HG03378 (cell line): ENCODE data around the gene SDK1.

Experiments used
- ATAC-seq: cut with Tn5 transposase; IDR thresholded peaks from one replicate; pipeline ENCODE4 v1.9.1; 2021; ENCODE audit warnings: mild to moderate bottlenecking, moderate library complexity; ENCODE audit not compliant: unreplicated experiment

Gene SDK1

DNA sequence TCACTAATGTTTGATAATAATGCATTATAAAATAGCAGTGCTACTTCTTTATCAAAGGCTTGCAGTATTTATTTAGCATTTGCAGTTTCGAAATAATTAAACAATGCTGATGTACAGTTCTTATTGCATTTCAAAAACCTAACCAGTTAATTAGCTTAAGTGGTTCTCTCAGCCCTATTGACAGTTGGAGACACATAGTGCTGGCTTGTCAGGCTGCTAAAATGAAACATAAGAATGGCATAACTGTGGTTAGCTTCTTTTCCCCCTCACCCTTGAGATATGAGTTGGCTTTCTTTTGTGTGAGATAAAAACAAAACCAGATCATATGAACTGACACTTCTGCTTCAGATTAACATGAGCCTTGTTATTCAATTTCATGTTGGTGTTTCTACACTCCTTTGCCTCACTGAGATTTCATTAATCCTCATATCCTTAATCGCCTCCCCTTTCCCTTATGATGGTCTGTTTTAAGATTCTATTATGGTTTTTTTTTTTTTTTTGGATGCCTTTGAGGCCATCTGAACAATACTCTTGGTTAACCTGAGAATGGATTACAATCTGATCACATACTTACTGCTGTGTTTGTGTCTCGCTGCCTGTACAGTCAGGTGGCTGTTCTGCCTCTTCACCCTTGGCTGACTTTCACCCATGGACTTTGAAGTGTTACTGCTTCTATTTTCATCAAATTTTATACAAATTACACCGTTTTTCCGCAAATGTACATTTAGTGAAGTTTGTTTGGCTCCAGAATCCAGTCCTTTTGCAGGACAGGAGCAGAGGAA is 108.0 kb downstream of the SDK1 start:
- no peak for ATAC-seq

DNA sequence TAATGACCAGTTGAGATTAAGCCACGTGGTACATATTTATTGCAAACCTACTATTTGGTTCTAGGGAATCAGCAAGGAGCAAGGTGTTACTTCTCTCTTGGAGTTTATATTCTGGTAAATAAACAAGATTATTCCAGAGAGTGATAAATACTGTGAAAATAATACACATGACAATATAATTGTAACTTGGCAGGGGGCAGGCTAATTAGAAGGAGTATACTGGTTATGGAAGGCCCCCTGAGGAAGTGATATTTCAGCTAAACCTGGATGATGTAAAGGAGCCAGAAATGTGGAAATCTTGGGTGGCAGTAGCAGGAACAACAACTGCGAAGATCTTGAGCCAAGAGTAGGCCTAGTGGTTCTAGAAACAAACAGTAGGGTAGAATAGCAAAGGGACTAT is 111.8 kb downstream of the SDK1 start:
- ATAC-seq: no peak

DNA sequence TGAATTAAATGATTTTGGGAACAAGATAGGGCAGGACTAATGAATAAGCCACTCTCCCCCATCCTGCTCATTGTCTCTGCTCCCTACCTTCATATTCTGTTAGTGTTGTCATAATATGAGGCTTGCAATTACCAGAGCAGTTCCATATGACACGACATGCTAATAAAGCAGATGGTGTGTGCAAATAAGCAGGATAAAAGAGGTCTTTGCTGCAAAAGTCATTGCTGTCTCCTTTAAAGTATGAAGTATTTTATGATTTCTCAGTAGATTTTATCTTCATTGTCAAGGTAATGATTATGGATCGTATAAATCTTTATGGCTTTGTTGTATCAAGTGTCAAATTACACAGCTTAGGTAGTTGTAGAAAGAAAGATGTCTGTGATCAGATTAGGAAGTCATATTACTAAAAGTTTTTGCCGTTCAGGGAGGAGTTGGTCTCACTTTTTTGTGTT is 114.8 kb downstream of the SDK1 start:
- ATAC-seq: no peak

DNA sequence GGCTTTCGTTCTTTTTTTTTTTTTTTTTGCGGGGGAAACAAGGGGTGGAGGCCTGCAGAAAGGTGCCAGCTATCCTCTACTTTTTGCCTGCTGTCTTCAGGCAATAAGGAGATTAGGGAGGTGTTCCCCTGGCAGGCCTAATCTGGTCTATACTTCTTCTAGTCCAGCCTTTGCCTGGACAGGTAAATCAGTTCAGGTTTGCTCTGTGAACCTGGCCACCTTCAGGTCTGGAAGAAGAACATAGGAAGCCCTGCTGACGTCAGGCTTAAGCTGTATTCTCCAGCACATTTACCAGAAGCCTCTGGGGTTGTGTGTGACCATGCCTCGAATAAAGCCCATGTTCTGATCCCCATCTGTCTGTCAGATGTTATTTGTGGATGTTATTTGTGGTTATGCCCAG is 115.4 kb downstream of the SDK1 start:
- ATAC-seq: no peak

DNA sequence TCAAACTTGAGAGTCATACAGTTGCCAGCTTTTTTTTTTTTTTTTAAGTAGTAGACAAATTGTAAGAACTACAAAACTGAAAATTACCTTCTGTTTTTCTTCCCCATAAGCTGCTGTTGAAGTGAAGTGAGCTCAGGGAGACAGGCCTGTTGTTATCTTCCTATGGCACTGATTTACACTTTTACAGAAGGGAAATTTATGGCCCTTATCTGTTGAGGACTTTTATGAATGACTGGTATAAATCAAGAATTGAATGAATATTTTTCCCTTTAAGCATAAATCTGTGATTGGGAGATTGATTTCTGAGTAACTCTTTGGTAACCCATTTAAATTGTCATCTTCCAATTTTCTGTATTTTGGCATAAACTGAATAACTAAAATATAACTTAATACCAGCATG is 124.0 kb downstream of the SDK1 start:
- no peak for ATAC-seq

DNA sequence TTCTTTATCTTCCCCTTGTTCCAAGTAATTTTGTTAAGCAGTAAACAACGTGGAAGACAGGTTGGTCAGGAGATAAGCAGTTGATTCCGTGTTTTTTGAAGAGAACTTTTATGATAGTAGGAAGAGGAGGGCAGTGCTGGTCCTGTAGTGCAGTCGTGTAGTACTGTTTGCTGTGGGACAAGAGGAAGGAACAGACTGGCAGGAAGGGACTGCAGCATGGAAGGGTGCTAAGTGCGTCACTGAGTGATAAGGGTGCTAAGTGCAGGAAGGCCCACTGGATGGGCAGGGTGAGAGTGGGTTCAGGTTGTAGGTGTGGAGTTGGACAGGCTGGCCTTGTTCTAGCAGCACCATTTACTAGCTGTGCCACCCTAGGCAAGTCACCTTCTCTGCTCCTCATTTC is 125.0 kb downstream of the SDK1 start:
- ATAC-seq: no peak

DNA sequence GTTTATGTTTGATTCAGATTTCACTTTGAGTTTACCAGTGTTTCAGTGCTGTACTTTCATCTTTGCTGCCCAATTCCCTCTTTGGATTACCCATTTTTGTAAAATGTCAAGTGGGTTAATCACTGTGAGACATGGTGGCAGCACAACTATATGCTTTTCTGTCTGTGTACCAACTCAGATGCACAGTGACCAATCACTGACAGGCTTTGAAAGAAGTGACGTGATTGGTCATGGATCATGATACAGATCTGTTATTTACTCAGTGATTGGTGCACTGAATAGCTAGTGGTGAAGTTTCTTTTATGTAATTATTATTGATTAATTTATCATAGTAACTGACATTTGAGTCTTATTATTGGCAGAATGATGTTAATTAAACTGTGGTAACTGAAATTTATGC is 126.9 kb downstream of the SDK1 start:
- ATAC-seq: no peak

DNA sequence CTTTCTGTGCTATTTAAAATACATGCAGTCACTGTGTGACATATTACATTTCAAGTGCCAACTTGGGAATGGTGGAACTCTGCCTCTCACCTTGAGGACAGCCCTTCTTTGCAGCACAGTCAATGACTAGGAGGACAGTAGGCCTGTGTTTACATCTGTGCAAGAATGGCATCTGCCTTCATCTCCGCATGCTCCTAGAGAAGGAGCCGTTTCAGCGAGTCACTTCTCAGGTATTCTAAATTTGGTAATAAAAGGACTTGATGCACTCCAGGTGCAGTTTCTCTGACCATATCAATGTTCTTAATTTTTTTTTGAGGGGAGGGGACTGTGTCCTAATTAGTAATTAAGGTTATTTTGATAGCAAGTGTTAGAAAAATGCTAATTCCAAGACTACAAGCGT is 128.9 kb downstream of the SDK1 start:
- no peak for ATAC-seq

DNA sequence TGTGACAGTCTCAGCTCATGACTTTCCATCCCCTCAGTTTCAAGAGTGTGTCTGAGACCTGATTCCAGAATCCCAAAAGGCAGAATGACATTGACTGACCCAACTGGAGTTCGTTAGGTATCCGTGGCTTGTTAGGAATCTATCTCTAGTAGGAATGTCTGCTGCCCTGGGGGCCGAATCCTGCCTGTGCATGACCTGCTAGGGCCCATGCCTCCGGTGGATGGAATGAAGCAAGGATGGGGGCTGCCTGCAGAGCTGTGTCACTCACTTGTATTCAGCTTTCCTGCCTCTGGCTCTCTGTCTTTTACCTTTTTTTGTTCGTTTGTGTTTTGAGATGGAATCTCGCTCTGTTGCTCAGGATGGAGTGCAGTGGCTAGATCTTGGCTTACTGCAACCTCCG is 129.5 kb downstream of the SDK1 start:
- ATAC-seq: no peak

DNA sequence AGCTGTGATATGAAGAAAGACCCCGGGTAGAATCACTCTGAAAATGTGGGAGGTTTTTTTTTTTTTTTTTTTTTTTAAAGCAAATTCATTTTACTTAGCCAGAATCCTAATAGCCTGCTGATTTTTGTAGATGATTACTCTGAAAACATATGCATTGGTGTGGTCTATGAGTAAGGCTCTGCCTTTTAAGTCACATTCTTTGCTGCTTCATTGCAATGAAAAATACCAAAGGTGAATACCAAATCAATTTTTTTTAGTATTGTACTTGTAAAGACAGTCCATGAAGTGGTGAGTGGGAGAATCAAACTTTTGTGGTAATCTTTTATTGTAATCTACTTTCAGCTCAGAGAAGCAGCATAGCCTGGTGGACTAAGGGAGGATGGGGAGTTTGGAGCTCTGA is 130.3 kb downstream of the SDK1 start:
- ATAC-seq: no peak

DNA sequence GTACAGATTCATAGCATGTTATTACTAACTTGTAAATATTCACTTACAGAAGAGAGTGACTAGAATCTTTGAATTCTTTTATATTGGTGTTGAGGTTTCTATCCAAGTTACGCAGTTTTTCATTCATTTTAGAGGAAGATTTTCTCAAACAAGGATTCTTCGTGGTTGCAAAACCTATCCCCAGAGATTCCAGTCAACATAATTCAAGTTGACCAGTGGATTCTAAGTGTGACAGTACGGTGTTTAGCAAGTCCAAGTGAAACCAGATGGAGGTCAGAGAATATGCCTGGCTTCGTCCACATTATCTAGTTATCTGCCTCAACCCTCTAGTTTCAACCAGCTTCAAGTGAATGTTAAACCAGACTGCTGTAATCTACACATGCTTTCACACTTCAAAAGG is 131.9 kb downstream of the SDK1 start:
- no peak for ATAC-seq

DNA sequence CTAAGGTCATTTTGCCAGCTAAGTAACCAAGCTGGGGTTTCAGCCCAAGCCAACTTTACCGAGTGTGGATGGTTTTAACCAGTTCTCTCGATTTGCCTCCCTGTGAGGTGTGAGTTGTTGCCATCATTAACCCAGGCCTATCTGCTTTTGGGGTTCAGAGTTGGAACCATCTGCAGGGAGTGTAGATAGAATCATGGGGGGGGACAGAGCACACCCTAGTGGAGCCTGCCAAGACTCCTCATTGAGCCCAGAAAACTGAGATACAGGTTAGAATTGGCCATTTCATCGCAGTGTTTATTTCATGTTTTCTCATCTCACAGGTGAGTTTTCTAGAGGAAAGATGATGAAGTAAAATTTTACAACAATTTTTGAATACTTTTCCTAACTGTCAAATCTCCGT is 133.6 kb downstream of the SDK1 start:
- ATAC-seq: no peak

DNA sequence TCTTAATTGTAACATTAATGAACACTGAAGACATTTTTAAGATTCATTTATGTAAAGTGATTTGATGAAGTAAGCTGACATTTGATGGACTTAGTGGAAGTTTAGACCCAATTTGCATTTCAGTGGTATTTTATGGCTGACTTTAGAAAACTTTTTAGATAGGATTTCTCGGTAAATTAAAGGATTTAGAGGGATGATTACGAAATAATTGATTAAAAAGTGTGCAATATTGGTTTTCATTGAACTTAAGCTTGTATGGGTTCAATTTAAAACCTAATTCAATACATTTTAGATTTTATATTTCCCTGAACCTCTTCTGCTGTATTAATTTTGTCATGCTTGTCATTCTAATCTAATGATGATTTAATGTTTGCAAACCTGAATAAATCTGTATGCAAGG is 135.1 kb downstream of the SDK1 start:
- no peak for ATAC-seq

DNA sequence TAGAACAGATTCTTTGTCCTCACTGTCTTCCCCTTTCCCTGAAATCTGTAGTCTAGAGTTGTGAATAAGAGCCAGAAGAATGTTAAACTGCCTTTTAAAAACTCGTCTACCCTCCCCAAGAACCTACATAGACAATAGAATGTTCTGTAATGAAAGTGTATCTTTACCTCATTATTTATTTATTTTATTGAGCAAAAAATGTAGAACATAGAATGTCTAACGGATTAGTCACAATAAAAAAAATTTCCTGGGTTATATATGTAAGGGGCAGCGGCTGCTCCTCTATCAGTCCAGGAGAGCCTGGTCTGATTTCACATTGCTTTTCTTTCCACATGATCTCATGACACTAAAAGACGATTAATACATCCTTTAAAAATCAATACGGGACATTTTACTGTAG is 135.7 kb downstream of the SDK1 start:
- ATAC-seq: no peak

DNA sequence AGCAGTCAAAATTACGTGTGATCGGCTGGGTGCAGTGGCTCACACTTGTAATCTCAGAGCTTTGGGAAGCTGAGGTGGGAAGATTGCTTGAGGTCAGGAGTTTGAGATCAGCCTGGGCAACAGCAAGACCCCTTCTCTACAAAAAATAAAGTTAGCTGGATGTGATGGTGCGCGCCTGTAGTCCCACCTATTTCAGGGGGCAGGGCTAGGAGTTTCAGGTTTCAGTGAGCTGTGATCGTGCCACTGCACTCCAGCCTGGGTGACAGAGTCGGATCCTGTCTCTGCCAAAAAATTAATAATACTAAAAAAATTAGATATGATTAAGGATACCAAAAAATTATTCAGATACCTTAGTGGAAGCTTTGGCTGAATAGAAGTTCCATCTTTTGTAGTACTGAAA is 136.4 kb downstream of the SDK1 start:
- no peak for ATAC-seq

DNA sequence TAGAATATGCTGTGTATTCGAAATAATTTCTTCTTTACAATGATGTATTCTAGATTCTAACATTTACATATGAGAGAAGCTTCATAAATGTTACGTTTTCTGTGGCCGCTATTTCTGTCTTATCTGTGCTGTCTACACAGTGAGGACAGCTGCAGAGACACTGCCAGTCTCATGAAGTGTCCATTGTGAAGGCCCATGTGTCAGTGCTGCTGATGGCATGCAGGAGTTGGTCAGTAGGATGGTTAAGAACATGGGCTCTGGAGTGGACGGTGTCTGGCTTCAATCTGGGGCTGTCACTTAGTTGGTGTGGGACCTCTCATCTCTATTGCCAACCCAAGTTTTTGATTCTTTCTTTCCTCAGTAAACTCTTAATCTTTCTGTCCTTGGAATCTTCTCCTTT is 137.3 kb downstream of the SDK1 start:
- ATAC-seq: no peak

DNA sequence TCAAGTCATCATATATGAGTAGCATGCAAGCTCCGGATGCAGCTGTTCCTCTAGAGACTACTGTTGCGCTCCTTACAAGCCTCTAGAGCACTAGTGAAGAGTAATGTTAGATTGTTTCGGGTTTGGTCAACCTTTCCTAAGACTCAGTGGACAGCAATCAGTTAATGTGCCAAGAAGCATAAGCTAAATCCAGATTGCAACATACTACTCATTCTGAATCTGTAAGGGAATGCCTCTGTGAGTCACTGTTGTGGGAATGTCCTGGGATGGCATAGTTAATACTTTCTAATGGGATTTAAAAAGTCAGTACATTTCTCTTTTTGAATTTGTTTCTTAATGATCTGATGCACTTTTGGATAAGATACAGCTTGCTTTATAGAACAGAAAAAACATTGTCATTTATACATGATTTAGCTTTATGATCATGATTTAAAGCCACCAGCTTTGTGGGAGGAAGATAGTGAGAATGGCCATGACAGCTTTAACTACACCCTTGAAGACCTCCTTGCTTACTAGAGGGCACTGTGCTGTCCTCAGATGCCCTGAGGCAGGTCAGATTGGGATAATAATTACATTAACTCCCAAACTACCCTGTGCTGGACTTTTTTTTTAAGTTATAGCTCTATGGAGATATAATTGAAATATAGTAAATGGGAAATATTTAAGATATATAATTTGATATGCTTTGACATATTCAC is 138.4 kb downstream of the SDK1 start:
- no peak for ATAC-seq

DNA sequence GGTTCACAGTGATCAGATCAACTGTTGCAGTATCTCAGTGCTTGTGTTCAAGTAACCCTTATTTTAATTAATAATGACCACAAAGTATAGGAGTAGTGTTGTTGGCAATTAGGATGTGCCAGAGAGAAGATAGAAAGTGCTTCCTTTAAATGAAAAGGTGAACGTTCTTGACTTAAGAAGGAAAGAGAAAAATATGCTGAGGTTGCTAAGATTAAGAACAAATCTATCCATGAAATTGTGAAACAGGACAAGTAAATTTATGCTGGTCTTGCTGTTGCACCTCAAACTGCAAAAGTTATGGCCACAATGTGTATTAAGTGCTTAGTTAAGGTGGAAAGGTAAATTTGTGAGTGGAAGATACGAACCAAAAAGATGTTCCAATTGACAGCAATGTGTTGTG is 139.5 kb downstream of the SDK1 start:
- no peak for ATAC-seq

DNA sequence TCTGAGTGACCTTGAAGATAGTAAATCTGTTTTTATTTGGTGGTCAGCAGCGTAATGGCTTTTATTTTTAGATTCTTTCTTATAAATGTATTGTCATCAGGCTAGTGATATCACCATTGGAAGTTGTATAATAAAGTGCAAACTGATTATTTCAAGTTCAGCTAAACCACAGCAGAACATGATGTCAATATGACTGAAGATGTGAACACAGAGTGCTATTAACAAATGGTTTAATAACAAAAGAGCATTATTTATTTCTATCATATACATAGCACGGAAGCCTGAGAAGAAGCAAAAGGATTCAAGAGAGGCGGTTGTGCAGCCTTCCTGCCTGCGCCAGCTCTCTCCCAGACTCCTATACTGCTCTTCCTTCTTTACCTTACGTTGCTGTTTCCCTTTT is 142.7 kb downstream of the SDK1 start:
- ATAC-seq: no peak

DNA sequence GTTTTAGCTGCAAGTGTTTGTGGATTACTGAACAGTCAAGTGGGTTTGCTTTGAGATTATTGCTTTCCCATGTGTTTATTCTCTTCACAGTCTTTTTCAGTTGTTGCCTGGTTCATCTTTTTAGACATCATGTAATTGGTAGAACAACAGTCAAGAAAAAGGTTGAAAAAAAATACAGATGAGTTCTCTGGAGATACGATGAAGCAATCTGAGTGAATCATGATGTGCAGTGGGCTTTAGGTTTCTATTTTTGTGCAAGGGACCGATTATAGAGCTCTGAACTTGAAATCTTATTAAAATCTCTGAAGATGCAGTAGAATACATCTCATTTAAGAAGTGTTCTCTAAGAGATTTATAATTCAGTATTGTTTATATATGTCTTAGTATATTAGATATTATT is 145.7 kb downstream of the SDK1 start:
- no peak for ATAC-seq

DNA sequence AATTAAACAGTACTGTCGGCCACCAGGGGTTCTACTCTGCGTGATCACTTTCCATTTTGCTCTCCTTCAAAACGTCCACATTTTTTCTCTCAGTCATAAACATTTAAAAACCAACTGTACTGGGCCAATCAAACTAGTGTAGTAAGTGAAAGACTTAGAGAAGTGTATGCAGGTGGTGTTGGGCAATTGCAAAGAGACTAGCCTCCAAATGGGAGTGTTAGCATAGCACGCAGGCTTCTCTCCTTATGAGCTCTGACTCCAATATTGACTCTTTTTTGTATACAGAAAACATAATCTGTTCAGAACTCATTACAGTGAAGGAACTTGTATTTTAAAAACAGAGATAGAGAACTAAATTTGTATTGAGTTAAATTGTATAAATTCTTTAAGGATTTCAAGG is 150.6 kb downstream of the SDK1 start:
- no peak for ATAC-seq

DNA sequence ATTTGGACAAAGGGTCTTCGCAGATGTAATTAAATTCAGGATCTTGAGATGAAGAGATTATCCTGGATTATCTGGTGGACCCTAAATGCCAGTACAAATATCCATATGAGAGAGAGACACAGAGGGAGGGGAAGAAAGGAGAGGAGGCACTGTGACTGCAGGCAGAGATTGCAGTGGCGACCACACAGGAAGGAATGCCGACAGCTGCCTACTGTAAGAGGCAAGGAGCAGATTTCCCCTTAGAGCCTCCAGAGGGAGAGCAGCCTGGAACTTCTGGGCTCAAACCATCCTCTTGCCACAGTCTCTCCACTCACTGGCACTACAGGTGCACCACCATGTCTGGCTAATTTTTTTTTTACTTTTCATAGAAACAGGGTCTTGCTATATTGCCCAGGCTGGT is 152.3 kb downstream of the SDK1 start:
- ATAC-seq: no peak
